Astrocyte (in vitro differentiated cells and primary cell): Measurements from ENCODE around the gene ADGRB2.

ENCODE experiments used
- CTCF ChIP-seq: IDR thresholded peaks from 2 replicates; pipeline ENCODE4 v1.5.1; 2011; ENCODE audit warnings: low read depth, mild to moderate bottlenecking, inconsistent platforms, low read length, moderate library complexity; ENCODE audit not compliant: insufficient read depth
- EZH2 ChIP-seq: IDR thresholded peaks from 2 replicates; pipeline ENCODE4 v1.6.1; 2012; ENCODE audit warnings: mild to moderate bottlenecking, low read length, inconsistent platforms; ENCODE audit not compliant: insufficient read depth

- no peak for TF ChIP-seq CTCF
- no peak for TF ChIP-seq EZH2
Observed at GRCh38 chr1:31685795-31686194, 78.3 kb downstream of the ADGRB2 start.
